ENCODE data around the gene RMDN3. TPM values are rescaled to one million over a fixed set of nuclear protein-coding genes. Genes with fewer than 3 reads are reported as not detected.
A peak's percentile ranks its signal among the peaks of the same experiment; 100 is the strongest.

RMDN3 gene
- total and polyA plus RNA-seq, 4 donors = 20.9 to 94.4 (median 43.1) TPM

- peak within 1 kb of the TSS; percentile 98 to 99 for H3K27ac ChIP-seq (ENCODE audit: low read depth in 1 of 2, low read length in 1 of 2)
- peak within 1 kb of the TSS; percentile 79 for H3K4me3 ChIP-seq
- DNase-seq (peak; percentile 96 to 98 (median 97)), ATAC-seq (ENCODE audit: insufficient read depth, low FRiP score) (peak; percentile 96)
- no peak for TF ChIP-seq CTCF (IDR thresholded peaks at IDR 0.05; ENCODE audit: control extremely low read depth, extremely low read depth)
- WGBS, 2 donors = 0% methylated on average over 69 to 81 of the region's 81 CpGs
- peak within 1 kb of the TSS; percentile 93 to 96 for H3K9ac ChIP-seq (ENCODE audit: insufficient read depth in 1 of 2, low read length in 2 of 2)
- H3K36me3 ChIP-seq (ENCODE audit: control insufficient read depth in 4 of 4, insufficient read depth in 4 of 4, low read length in 4 of 4) = peaks cover 0 to 12% (median 7%) of the 10 kb centered on the region in 4 donors
- H3K27me3 ChIP-seq (ENCODE audit: control insufficient read depth in 3 of 3, insufficient read depth in 3 of 3, low read length in 2 of 3) = no peaks in the 10 kb centered on the region
- H3K9me3 ChIP-seq (ENCODE audit: control insufficient read depth in 4 of 4, insufficient read depth in 3 of 4, low read length in 3 of 4) = no peaks in the 10 kb centered on the region
- peaks cover 0 to 20% (median 0%) of the 10 kb centered on the region in 5 donors for H3K4me1 ChIP-seq (ENCODE audit: control insufficient read depth in 5 of 5, insufficient read depth in 5 of 5, low read length in 5 of 5)
These were observed 60.2 kb downstream of the RMDN3 start, which contains the start of gene RAD51 for GRCh38 chr15:40694688-40695468. Gene RAD51, plus strand, starts transcription at chr15:40695174. Its CDS starts 3,585 bp downstream, at chr15:40698759.

- TF ChIP-seq CTCF (IDR thresholded peaks at IDR 0.05; ENCODE audit: control extremely low read depth, extremely low read depth) = no peak
- peak overlapping the region; percentile 79 for H3K4me3 ChIP-seq
- no peaks in the 10 kb centered on the region for H3K27me3 ChIP-seq (ENCODE audit: control insufficient read depth in 3 of 3, insufficient read depth in 3 of 3, low read length in 2 of 3)
- ATAC-seq (ENCODE audit: insufficient read depth, low FRiP score) = no peak
- peak overlapping the region; percentile 98 to 99 for H3K27ac ChIP-seq (ENCODE audit: low read depth in 1 of 2, low read length in 1 of 2)
- 27 to 28% methylated on average over 31 of the region's 31 CpGs for WGBS, 2 donors
- H3K36me3 ChIP-seq (ENCODE audit: control insufficient read depth in 4 of 4, insufficient read depth in 4 of 4, low read length in 4 of 4) = peaks cover 0 to 12% (median 6%) of the 10 kb centered on the region in 4 donors
- H3K9ac ChIP-seq (ENCODE audit: insufficient read depth in 1 of 2, low read length in 2 of 2) = peak overlapping the region; percentile 93 to 96
- DNase-seq = no peak
- H3K9me3 ChIP-seq (ENCODE audit: control insufficient read depth in 4 of 4, insufficient read depth in 3 of 4, low read length in 3 of 4) = no peaks in the 10 kb centered on the region
- H3K4me1 ChIP-seq (ENCODE audit: control insufficient read depth in 5 of 5, insufficient read depth in 5 of 5, low read length in 5 of 5) = peaks cover 0 to 20% (median 0%) of the 10 kb centered on the region in 5 donors
These were observed 61.0 kb downstream of the RMDN3 start for GRCh38 chr15:40693904-40694687.

DNA sequence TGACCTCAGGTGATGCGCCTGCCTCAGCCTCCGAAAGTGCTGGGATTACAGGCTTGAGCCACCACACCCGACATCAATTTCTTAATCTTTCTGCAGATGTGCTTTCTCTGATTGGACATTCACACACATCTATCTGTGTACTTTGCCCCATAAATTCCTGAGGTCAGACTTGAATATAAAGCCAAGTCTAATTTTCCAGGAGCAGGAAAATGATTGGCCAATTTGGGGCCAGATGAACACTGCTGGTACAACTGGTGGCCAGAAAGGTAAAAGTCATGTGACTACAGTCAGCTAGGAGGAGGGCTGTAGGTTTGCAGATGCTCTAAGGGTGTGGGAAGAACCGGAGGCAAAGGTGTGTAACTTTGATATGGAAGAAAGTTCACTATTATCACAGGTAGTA lies 63.3 kb downstream of the RMDN3 start:
- TF ChIP-seq CTCF (IDR thresholded peaks at IDR 0.05; ENCODE audit: control extremely low read depth, extremely low read depth) = no peak
- Histone ChIP-seq H3K4me1 (ENCODE audit: control insufficient read depth in 5 of 5, insufficient read depth in 5 of 5, low read length in 5 of 5) (peaks cover 0 to 20% (median 0%) of the 10 kb centered on the region in 5 donors), H3K36me3 (ENCODE audit: control insufficient read depth in 4 of 4, insufficient read depth in 4 of 4, low read length in 4 of 4) (peaks cover 0 to 12% (median 6%) of the 10 kb centered on the region in 4 donors), H3K27ac (ENCODE audit: low read depth in 1 of 2, low read length in 1 of 2) (no peak overlapping the region), H3K9ac (ENCODE audit: insufficient read depth in 1 of 2, low read length in 2 of 2) (no peak overlapping the region), H3K4me3 (no peak overlapping the region), H3K27me3 (ENCODE audit: control insufficient read depth in 3 of 3, insufficient read depth in 3 of 3, low read length in 2 of 3) (no peaks in the 10 kb centered on the region), H3K9me3 (ENCODE audit: control insufficient read depth in 4 of 4, insufficient read depth in 3 of 4, low read length in 3 of 4) (no peaks in the 10 kb centered on the region)
- no peak for ATAC-seq (ENCODE audit: insufficient read depth, low FRiP score)
- 92 to 95% methylated on average over 4 of the region's 4 CpGs for WGBS, 2 donors
- DNase-seq = no peak

All from lung (tissue), 12 donors.